ENCODE data around the gene SCAF4.

GRCh38 chr21:31771685-31772084, 39.8 kb upstream of the SCAF4 start:
- TF ChIP-seq CTCF (IDR thresholded peaks at IDR 0.05; ENCODE audit: borderline replicate concordance, extremely low read depth, low read length, poor library complexity, severe bottlenecking) (no peak), EZH2 (IDR thresholded peaks at IDR 0.05; ENCODE audit: borderline replicate concordance, low read depth, low read length, severe bottlenecking) (no peak)
